ENCODE data around the gene EIF4B.

Gene EIF4B

GRCh38 chr12:53070877-53071492 lies 64.7 kb downstream of the EIF4B start:
- no peak for TF ChIP-seq CTCF (IDR thresholded peaks at IDR 0.05; ENCODE audit: low read depth, low read length)
- no peak for DNase-seq (ENCODE audit: extremely low read depth, low read depth)

- peak; percentile 36 for TF ChIP-seq CTCF (IDR thresholded peaks at IDR 0.05; ENCODE audit: low read depth, low read length)
- DNase-seq (ENCODE audit: extremely low read depth, low read depth): no peak
Observed at GRCh38 chr12:53071591-53072551, 65.6 kb downstream of the EIF4B start.

GRCh38 chr12:53073881-53074280 lies 67.6 kb downstream of the EIF4B start:
- no peak for TF ChIP-seq CTCF (IDR thresholded peaks at IDR 0.05; ENCODE audit: low read depth, low read length)
- no peak for DNase-seq (ENCODE audit: extremely low read depth, low read depth)

GRCh38 chr12:53074283-53074998 lies 68.2 kb downstream of the EIF4B start:
- DNase-seq (ENCODE audit: extremely low read depth, low read depth): no peak
- no peak for TF ChIP-seq CTCF (IDR thresholded peaks at IDR 0.05; ENCODE audit: low read depth, low read length)

- no peak for DNase-seq (ENCODE audit: extremely low read depth, low read depth)
- TF ChIP-seq CTCF (IDR thresholded peaks at IDR 0.05; ENCODE audit: low read depth, low read length): no peak
Observed at GRCh38 chr12:53074999-53075370, 68.7 kb downstream of the EIF4B start.

- no peak for DNase-seq (ENCODE audit: extremely low read depth, low read depth)
- no peak for TF ChIP-seq CTCF (IDR thresholded peaks at IDR 0.05; ENCODE audit: low read depth, low read length)
Observed at GRCh38 chr12:53076461-53076860, 70.2 kb downstream of the EIF4B start.
